ENCODE data around the gene TALDO1.

DNA sequence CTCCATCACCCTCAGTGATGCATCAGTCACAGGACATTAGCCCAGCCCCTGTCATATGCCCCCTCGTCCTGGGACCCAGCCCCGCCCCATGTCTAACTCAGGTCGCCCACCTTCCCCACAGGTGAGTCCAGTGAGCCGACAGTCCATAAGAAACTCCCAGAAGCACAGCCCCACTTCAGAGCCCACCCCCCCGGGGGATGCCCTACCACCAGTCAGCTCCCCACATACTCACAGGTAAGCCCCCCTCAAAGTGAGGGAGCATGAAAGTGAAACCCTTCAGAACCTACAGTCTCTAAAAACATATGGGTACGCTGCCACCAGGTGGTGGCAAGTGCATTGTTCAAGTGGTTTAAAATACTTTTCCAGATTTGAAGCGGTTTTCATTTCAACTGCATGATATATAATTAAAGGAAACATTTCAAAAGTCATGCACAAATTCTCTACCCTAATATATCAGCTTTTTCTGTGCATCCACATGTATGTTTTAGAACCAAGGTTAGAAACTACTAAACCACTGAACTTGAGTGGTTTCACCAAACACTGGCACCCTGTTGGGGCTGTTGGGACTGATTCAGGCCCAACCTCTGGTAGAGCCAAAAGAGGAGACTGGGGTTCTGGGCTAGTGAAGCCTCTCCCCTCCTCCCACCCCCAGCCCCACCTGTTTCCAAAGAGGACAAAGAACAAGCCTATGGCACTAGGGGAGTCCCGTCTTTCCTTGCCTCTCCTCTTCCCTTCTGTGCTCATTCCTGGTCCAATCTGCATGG lies 24.0 kb upstream of the TALDO1 start:
- TF ChIP-seq, protein P1, sequence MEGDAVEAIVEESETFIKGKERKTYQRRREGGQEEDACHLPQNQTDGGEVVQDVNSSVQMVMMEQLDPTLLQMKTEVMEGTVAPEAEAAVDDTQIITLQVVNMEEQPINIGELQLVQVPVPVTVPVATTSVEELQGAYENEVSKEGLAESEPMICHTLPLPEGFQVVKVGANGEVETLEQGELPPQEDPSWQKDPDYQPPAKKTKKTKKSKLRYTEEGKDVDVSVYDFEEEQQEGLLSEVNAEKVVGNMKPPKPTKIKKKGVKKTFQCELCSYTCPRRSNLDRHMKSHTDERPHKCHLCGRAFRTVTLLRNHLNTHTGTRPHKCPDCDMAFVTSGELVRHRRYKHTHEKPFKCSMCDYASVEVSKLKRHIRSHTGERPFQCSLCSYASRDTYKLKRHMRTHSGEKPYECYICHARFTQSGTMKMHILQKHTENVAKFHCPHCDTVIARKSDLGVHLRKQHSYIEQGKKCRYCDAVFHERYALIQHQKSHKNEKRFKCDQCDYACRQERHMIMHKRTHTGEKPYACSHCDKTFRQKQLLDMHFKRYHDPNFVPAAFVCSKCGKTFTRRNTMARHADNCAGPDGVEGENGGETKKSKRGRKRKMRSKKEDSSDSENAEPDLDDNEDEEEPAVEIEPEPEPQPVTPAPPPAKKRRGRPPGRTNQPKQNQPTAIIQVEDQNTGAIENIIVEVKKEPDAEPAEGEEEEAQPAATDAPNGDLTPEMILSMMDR (conservative IDR thresholded peaks at IDR 0.05; ENCODE audit: low read length): peak; percentile 80
- no peak for TF ChIP-seq EZH2phosphoT487 (IDR thresholded peaks at IDR 0.05; ENCODE audit: borderline replicate concordance)

Data from Loucy (cell line).